ENCODE data around the gene SEC24C. TPM values are rescaled to one million over a fixed set of nuclear protein-coding genes. Genes with fewer than 3 reads are reported as not detected.
A peak's percentile ranks its signal among the peaks of the same experiment; 100 is the strongest.
"Not testable (repeated sequence)": the region's sequence is repeated elsewhere in the genome, so short reads cannot be mapped to it uniquely, and the experiment has no call there.

The SEC24C gene
- total RNA-seq, 4 donors from 2014 or later: 42.0 to 61.2 (median 43.3) TPM

GRCh38 chr10:73713912-73714311, 30.3 kb upstream of the SEC24C start:
- H3K36me3 ChIP-seq: peaks cover 0 to 56% (median 0%) of the 10 kb centered on the region in 3 donors
- DNase-seq (ENCODE audit: low spot score in 2 of 2); H3K9me3 ChIP-seq; H3K27me3 ChIP-seq; H3K4me1 ChIP-seq; H3K27ac ChIP-seq; H3K4me3 ChIP-seq: not testable (repeated sequence)
- WGBS, 2 donors: 89 to 98% methylated on average over 3 of the region's 3 CpGs

- H3K27ac ChIP-seq; DNase-seq (ENCODE audit: low spot score in 2 of 2); H3K9me3 ChIP-seq; H3K4me3 ChIP-seq; H3K4me1 ChIP-seq; H3K27me3 ChIP-seq: not testable (repeated sequence)
- H3K36me3 ChIP-seq: peaks cover 0 to 62% (median 0%) of the 10 kb centered on the region in 3 donors
- WGBS, 2 donors: 50 to 69% methylated on average over 3 of the region's 3 CpGs
Measured at GRCh38 chr10:73714483-73714882, 29.7 kb upstream of the SEC24C start.

- DNase-seq (ENCODE audit: low spot score in 2 of 2); H3K9me3 ChIP-seq; H3K27me3 ChIP-seq; H3K4me1 ChIP-seq; H3K4me3 ChIP-seq: not testable (repeated sequence)
- Histone ChIP-seq H3K27ac (peak overlapping the region in 1 of 4 donors; percentile 67), H3K36me3 (peaks cover 0 to 64% (median 0%) of the 10 kb centered on the region in 3 donors)
- 85 to 86% methylated on average over 17 of the region's 17 CpGs for WGBS, 2 donors
Measured at GRCh38 chr10:73715179-73716156, 28.7 kb upstream of the SEC24C start.

- no peak overlapping the region for H3K4me3 ChIP-seq
- no peaks in the 10 kb centered on the region for H3K27me3 ChIP-seq
- H3K27ac ChIP-seq: peak overlapping the region in 1 of 4 donors; percentile 67
- TF ChIP-seq POLR2A (IDR thresholded peaks at IDR 0.05) (no peak), CTCF (IDR thresholded peaks at IDR 0.05) (no peak), EP300 (IDR thresholded peaks at IDR 0.05) (no peak)
- H3K4me1 ChIP-seq: no peaks in the 10 kb centered on the region
- no peak for DNase-seq (ENCODE audit: low spot score in 2 of 2)
- 65 to 81% methylated on average over 1 of the region's 1 CpG for WGBS, 2 donors
- peaks cover 0 to 72% (median 0%) of the 10 kb centered on the region in 3 donors for H3K36me3 ChIP-seq
- no peaks in the 10 kb centered on the region for H3K9me3 ChIP-seq
Measured at GRCh38 chr10:73716251-73716650, 27.9 kb upstream of the SEC24C start.

GRCh38 chr10:73717556-73717955, 26.6 kb upstream of the SEC24C start:
- peaks cover 0 to 78% (median 0%) of the 10 kb centered on the region in 3 donors for H3K36me3 ChIP-seq
- H3K27ac ChIP-seq: peak overlapping the region in 2 of 4 donors; percentile 58 to 71
- H3K9me3 ChIP-seq: no peaks in the 10 kb centered on the region
- no peak overlapping the region for H3K4me3 ChIP-seq
- TF ChIP-seq EP300 (IDR thresholded peaks at IDR 0.05) (peak in 1 of 2 donors; percentile 62), CTCF (IDR thresholded peaks at IDR 0.05) (no peak)
- 41 to 45% methylated on average over 5 of the region's 5 CpGs for WGBS, 2 donors
- no peaks in the 10 kb centered on the region for H3K27me3 ChIP-seq
- DNase-seq (ENCODE audit: low spot score in 2 of 2): no peak
- no peaks in the 10 kb centered on the region for H3K4me1 ChIP-seq

- TF ChIP-seq EP300 (IDR thresholded peaks at IDR 0.05): peak in 1 of 2 donors; percentile 39
- not testable (repeated sequence) for H3K4me1 ChIP-seq; H3K4me3 ChIP-seq; H3K27me3 ChIP-seq; DNase-seq (ENCODE audit: low spot score in 2 of 2); H3K9me3 ChIP-seq
- H3K36me3 ChIP-seq: peaks cover 0 to 93% (median 0%) of the 10 kb centered on the region in 3 donors
- H3K27ac ChIP-seq: peak overlapping the region in 2 of 4 donors; percentile 53 to 60
- WGBS, 2 donors: 80 to 87% methylated on average over 4 of the region's 4 CpGs
Measured at GRCh38 chr10:73720561-73720960, 23.6 kb upstream of the SEC24C start.

GRCh38 chr10:73723516-73723915, 20.7 kb upstream of the SEC24C start:
- DNase-seq (ENCODE audit: low spot score in 2 of 2): no peak
- Histone ChIP-seq H3K4me3 (no peak overlapping the region), H3K27me3 (no peaks in the 10 kb centered on the region), H3K4me1 (peaks cover 0 to 6% (median 0%) of the 10 kb centered on the region in 4 donors), H3K27ac (no peak overlapping the region), H3K36me3 (peaks cover 0 to 84% (median 8%) of the 10 kb centered on the region in 3 donors), H3K9me3 (no peaks in the 10 kb centered on the region)
- WGBS, 2 donors: 65 to 75% methylated on average over 4 of the region's 4 CpGs
- TF ChIP-seq EP300 (IDR thresholded peaks at IDR 0.05): no peak
- no peak for TF ChIP-seq CTCF (IDR thresholded peaks at IDR 0.05)
- TF ChIP-seq POLR2A (IDR thresholded peaks at IDR 0.05): no peak

GRCh38 chr10:73729781-73730152, 14.4 kb upstream of the SEC24C start:
- peaks cover 0 to 55% (median 14%) of the 10 kb centered on the region in 4 donors for H3K4me1 ChIP-seq
- peak overlapping the region; percentile 59 to 91 (median 86) for H3K27ac ChIP-seq
- WGBS, 2 donors: 1% methylated on average over 9 of the region's 9 CpGs

More at GRCh38 chr10:73729781-73730152, 14.4 kb upstream of the SEC24C start:
- not testable (repeated sequence) for H3K27me3 ChIP-seq; DNase-seq (ENCODE audit: low spot score in 2 of 2); H3K9me3 ChIP-seq
- H3K4me3 ChIP-seq: peak overlapping the region; percentile 62 to 71 (median 69)
- H3K36me3 ChIP-seq: peaks cover 0 to 61% (median 8%) of the 10 kb centered on the region in 3 donors

All from tibial nerve (tissue), 4 donors.